Fibroblast of lung (primary cell): ENCODE results near the gene KIAA0319L. TPM values are rescaled to one million over a fixed set of nuclear protein-coding genes. Genes with fewer than 3 reads are reported as not detected.

Experiments used
- DNase-seq, 2 donors: peaks; one replicate each; pipeline versions ENCODE4 v3.0.0 to v3.0.0-alpha.2; 2010; ENCODE audit warnings: low read depth in 2 of 2
- H2AFZ ChIP-seq: 2 replicates; pipeline ENCODE4 v1.5.1; 2012; ENCODE audit warnings: low read length, control low read depth, inconsistent platforms
- H3K27ac ChIP-seq: 2 replicates; pipeline ENCODE4 v1.5.1; 2011; ENCODE audit warnings: low read length, control low read depth; ENCODE audit not compliant: insufficient read depth
- H3K27me3 ChIP-seq: 2 replicates; pipeline ENCODE4 v1.5.1; 2011; ENCODE audit warnings: mild to moderate bottlenecking, low read length; ENCODE audit not compliant: control insufficient read depth, insufficient read depth
- H3K36me3 ChIP-seq: 2 replicates; pipeline ENCODE4 v1.5.1; 2011; ENCODE audit warnings: low read length; ENCODE audit not compliant: control insufficient read depth, insufficient read depth
- H3K4me1 ChIP-seq: 2 replicates; pipeline ENCODE4 v1.5.1; 2011; ENCODE audit warnings: low read length; ENCODE audit not compliant: control insufficient read depth, insufficient read depth; ENCODE audit errors: extremely low read depth
- H3K4me2 ChIP-seq: 2 replicates; pipeline ENCODE4 v1.5.1; 2011; ENCODE audit warnings: low read length, control low read depth; ENCODE audit not compliant: insufficient read depth; ENCODE audit errors: extremely low read depth
- H3K4me3 ChIP-seq, 4 experiments: fragments of 200-600 bp in 1 of 4; sonication (generic) in 1 of 4; replicated peaks in 1 of 4; 2 replicates each; pipeline ENCODE4 v1.5.1; 2011 to 2016; ENCODE audit warnings: low read length in 4 of 4, low read depth in 3 of 4, mild to moderate bottlenecking in 3 of 4, control low read depth in 2 of 4, inconsistent platforms in 1 of 4, mixed read lengths in 1 of 4; ENCODE audit not compliant: insufficient read depth in 1 of 4; ENCODE audit errors: control extremely low read depth in 1 of 4
- H3K79me2 ChIP-seq: 2 replicates; pipeline ENCODE4 v1.5.1; 2012; ENCODE audit warnings: mild to moderate bottlenecking, low read length, inconsistent platforms; ENCODE audit not compliant: control insufficient read depth, insufficient read depth
- H3K9ac ChIP-seq: 2 replicates; pipeline ENCODE4 v1.5.1; 2011; ENCODE audit warnings: mild to moderate bottlenecking, low read length, control low read depth; ENCODE audit not compliant: insufficient read depth
- H3K9me3 ChIP-seq: 2 replicates; pipeline ENCODE4 v1.5.1; 2012; ENCODE audit warnings: low read depth, low read length; ENCODE audit not compliant: control insufficient read depth, insufficient read depth
- H4K20me1 ChIP-seq: 2 replicates; pipeline ENCODE4 v1.5.1; 2011; ENCODE audit warnings: low read length; ENCODE audit not compliant: control insufficient read depth, insufficient read depth; ENCODE audit errors: extremely low read depth
- EZH2 ChIP-seq: IDR thresholded peaks from 2 replicates; pipeline ENCODE4 v1.5.1; 2012; ENCODE audit warnings: low read length, control low read depth, mild to moderate bottlenecking; ENCODE audit errors: missing control alignments
- polyA plus RNA-seq, 2 donors: library from polyadenylated mRNA; depleted of rRNA in 1 of 2; stranded (reverse) in 1 of 2; unstranded in 1 of 2; fragments of >200 nt; gene quantifications; 2 replicates each; pipeline ENCODE4 v1.2.1, GENCODE V29; 2011 to 2012; ENCODE audit warnings: missing spikeins in 1 of 2
- total RNA-seq: library from RNA; depleted of rRNA; stranded (reverse); fragments of >200 nt; gene quantifications from 2 replicates; pipeline ENCODE4 v1.2.1, GENCODE V29; 2014
- TF ChIP-seq, protein P1 (sequence below), 2 donors: IDR thresholded peaks in 1 of 2; conservative IDR thresholded peaks in 1 of 2; 1 replicate in 1 of 2; 2 replicates in 1 of 2; pipeline ENCODE4 v1.5.1; 2011 to 2012; ENCODE audit warnings: low read length in 2 of 2, control low read depth in 1 of 2, inconsistent platforms in 1 of 2, low read depth in 1 of 2, mild to moderate bottlenecking in 1 of 2

The KIAA0319L gene
- total and polyA plus RNA-seq, 2 donors (not counting 1 experiment from before 2014, with no cell fraction given), result 65.4 to 66.1 TPM

DNA sequence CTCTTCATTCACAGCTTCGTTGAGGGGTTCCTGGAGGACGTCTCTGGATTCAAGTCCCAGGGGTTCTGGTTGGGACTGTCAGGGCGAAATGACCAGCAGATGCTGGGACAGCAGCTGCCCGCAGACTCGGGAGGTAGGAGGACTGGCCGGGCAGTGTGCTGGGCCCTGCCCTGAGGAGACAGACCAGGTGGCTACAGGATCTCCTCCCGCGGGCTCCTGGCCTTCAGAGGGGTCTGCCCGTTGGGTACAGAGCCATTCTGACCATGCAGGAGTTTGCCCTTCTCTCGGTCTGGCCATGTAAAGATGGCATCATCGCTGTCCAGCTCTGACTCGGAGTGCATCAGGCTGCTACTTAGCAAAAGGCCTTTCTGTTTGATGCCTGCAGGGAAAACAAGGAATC, 122.5 kb downstream of the KIAA0319L start:
- Histone ChIP-seq H3K9me3 (no peaks in the 10 kb centered on the region), H3K36me3 (peaks cover 11% of the 10 kb centered on the region), H3K9ac (no peak overlapping the region), H3K27ac (no peak overlapping the region), H3K27me3 (no peaks in the 10 kb centered on the region), H3K4me2 (no peak overlapping the region), H4K20me1 (no peaks in the 10 kb centered on the region), H3K4me3 (no peak overlapping the region), H3K79me2 (no peaks in the 10 kb centered on the region), H2AFZ (no peak overlapping the region), H3K4me1 (no peaks in the 10 kb centered on the region)
- TF ChIP-seq, protein P1, sequence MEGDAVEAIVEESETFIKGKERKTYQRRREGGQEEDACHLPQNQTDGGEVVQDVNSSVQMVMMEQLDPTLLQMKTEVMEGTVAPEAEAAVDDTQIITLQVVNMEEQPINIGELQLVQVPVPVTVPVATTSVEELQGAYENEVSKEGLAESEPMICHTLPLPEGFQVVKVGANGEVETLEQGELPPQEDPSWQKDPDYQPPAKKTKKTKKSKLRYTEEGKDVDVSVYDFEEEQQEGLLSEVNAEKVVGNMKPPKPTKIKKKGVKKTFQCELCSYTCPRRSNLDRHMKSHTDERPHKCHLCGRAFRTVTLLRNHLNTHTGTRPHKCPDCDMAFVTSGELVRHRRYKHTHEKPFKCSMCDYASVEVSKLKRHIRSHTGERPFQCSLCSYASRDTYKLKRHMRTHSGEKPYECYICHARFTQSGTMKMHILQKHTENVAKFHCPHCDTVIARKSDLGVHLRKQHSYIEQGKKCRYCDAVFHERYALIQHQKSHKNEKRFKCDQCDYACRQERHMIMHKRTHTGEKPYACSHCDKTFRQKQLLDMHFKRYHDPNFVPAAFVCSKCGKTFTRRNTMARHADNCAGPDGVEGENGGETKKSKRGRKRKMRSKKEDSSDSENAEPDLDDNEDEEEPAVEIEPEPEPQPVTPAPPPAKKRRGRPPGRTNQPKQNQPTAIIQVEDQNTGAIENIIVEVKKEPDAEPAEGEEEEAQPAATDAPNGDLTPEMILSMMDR (conservative IDR thresholded peaks at IDR 0.05 in 1 of 2, IDR thresholded peaks at IDR 0.05 in 1 of 2; ENCODE audit: low read depth in 1 of 2, low read length in 2 of 2), result no peak
- no peak for TF ChIP-seq EZH2
- DNase-seq, result no peak

DNA sequence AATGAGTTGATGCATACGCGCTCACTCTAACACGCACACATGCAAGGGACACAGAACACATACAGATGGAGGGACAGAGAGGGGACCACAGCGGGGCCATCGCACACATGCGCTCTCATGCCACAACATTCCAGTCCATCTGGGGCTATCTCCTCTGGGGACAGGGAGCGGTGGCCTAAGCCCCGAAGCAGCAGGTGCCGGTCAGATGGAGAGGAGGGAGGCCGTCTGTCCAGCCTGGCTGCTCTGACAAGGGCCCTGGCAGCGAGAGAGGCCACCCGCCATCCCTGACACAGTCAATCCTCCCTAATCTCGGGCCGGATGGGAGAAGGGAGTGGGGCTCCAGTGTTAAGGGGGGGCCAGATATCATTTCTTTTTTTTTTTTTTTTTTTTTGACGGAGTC, 123.5 kb downstream of the KIAA0319L start:
- no peak overlapping the region for H3K9ac ChIP-seq
- H3K4me2 ChIP-seq, result no peak overlapping the region
- no peaks in the 10 kb centered on the region for H3K9me3 ChIP-seq
- H3K27ac ChIP-seq, result no peak overlapping the region
- no peaks in the 10 kb centered on the region for H3K27me3 ChIP-seq
- H2AFZ ChIP-seq, result no peak overlapping the region
- H3K79me2 ChIP-seq, result no peaks in the 10 kb centered on the region
- H3K4me1 ChIP-seq, result no peaks in the 10 kb centered on the region
- TF ChIP-seq, protein P1 (conservative IDR thresholded peaks at IDR 0.05 in 1 of 2, IDR thresholded peaks at IDR 0.05 in 1 of 2; ENCODE audit: low read depth in 1 of 2, low read length in 2 of 2), result no peak
- TF ChIP-seq EZH2, result no peak
- H3K4me3 ChIP-seq, result no peak overlapping the region
- no peaks in the 10 kb centered on the region for H4K20me1 ChIP-seq
- peaks cover 9% of the 10 kb centered on the region for H3K36me3 ChIP-seq
- DNase-seq, result no peak

DNA sequence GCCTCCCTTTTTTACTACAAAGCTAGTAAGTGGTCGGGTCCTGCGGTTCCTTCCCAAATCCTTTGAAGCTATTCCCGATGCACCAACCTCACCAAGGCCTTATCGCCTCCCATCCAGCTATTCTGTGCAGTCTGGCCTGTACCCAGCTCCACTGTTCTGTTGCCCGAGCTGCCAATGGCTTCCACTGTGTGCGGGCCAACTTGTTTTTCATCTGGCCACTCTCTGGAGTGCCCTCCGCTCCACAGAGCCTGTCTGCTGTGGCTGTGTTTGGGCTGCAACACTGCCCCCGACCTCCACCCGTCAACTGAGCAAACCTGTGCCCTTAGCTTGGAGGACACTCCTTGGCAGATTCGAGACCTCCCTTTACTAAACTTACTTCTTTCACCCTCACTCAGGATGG, 125.0 kb downstream of the KIAA0319L start:
- Histone ChIP-seq H3K4me1 (no peaks in the 10 kb centered on the region), H3K27me3 (no peaks in the 10 kb centered on the region)
- no peak for DNase-seq

More for the DNA sequence above, 125.0 kb downstream of the KIAA0319L start:
- Histone ChIP-seq H3K36me3 (peaks cover 9% of the 10 kb centered on the region), H3K4me2 (no peak overlapping the region), H3K79me2 (no peaks in the 10 kb centered on the region), H3K9ac (no peak overlapping the region), H4K20me1 (no peaks in the 10 kb centered on the region), H3K9me3 (no peaks in the 10 kb centered on the region), H3K27ac (no peak overlapping the region), H2AFZ (no peak overlapping the region), H3K4me3 (no peak overlapping the region)
- no peak for TF ChIP-seq EZH2
- TF ChIP-seq, protein P1 (conservative IDR thresholded peaks at IDR 0.05 in 1 of 2, IDR thresholded peaks at IDR 0.05 in 1 of 2; ENCODE audit: low read depth in 1 of 2, low read length in 2 of 2), result no peak
